Inflammatory macrophage treated with lipopolysaccharide for 4 hours (primary cell): ENCODE measurements around the gene MED8.
A peak's percentile ranks its signal among the peaks of the same experiment; 100 is the strongest.

Experiments used
- DNase-seq: peaks from one replicate; pipeline ENCODE4 v3.0.0-alpha.2; 2020

Gene MED8

DNA sequence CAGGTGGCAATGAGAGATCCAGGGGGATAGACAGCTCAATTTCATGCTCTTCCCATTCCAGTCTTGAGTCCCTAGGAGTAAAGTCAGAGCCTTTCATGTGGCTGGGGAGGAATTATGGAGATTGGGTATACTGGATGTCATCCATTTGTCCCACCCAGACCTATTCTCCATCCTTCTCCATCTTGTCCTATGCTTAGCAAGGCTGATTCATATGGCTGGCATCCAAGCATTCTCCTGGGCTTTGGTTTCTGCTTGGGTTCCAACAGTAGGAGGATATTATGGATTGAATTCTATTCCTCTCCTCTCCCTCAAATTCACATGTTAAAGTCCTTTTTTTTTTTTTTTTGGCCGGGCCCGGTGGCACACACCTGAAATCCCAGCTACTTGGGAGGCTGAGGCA, 34.7 kb downstream of the MED8 start:
- no peak for DNase-seq

- no peak for DNase-seq
Observed at GRCh38 chr1:43354471-43354870, 35.1 kb downstream of the MED8 start.

DNA sequence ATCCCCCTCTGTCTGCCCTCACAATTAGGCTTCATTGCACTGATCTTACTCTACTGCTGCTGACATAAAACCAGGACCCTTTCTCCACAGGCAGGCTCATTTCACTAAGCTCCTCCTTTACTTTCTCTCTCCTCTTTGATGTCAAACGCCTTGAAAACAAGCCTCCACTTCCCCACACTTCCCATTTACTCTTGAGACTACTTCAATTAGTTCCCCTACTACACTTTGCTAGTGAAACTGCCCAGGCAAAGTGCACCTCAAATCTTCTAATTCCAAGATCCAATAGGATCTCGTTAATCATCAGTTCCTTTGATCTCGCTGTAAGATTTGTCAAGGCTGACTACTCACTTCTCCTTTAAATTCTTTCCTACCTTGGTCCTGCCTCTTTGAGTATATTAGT, 36.7 kb downstream of the MED8 start:
- DNase-seq, result peak; percentile 18

DNA sequence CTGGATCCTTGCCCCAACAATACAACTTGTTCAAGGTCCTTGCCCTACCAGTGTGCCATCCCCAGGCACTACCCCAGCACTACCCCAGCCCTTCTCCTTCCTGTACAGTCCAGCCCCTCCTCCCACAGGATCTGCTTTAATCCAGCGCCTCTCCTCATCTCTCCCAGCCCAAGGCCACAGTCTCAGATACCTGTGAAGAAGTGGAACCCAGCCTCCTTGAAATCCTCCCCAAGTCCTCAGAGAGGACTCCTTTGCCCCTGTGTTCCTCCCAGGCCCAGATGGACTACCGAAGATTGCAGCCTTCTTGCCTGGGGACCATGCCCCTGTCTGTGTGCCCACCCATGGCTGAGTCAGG, 37.3 kb downstream of the MED8 start:
- DNase-seq, result no peak

DNA sequence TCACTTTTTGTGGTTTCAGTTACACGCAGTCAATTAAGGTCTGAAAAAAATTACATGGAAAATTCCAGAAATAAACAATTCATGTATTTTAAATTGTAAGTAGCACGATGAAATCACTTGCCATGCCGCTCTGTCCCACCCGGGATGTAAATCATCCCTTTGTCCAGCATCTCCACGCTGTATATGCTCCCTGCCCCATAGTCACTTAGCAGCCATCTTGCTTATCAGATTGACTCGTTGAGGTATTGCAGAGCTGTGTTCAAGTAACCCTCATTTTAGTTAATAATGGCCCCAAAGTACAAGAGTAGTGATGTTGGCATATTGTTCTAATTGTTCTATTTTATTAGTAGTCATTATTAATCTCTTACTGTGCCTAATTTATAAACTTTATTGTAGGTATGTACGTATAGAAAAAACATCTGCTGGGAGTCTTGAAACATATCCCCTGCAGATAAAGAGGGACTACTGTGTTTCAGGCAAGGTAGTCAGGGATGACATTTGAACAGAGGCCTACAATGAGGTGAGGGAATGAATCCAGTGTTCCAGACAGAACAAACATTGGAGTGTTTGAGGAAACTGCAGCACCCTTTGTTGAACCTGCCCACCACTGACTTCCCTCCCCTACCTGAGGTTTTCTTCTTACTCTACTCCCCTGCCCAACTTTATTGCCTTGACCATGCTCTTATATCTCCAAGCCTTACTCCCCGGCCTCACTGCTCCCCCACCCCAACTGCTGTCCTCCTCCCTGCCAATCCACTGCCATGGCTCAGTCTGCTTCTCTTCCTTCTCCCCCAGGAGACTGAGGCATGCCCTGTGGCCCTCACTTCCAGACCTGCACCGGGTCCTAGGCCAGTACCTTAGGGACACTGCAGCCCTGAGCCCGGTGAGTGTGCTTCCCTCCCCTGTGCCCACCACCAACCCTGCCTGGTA, 37.9 kb downstream of the MED8 start:
- no peak for DNase-seq

GRCh38 chr1:43350976-43351375, 38.6 kb downstream of the MED8 start:
- DNase-seq, result no peak

GRCh38 chr1:43349594-43350306, 39.9 kb downstream of the MED8 start:
- no peak for DNase-seq

GRCh38 chr1:43348809-43349593, 40.6 kb downstream of the MED8 start:
- DNase-seq, result no peak

DNA sequence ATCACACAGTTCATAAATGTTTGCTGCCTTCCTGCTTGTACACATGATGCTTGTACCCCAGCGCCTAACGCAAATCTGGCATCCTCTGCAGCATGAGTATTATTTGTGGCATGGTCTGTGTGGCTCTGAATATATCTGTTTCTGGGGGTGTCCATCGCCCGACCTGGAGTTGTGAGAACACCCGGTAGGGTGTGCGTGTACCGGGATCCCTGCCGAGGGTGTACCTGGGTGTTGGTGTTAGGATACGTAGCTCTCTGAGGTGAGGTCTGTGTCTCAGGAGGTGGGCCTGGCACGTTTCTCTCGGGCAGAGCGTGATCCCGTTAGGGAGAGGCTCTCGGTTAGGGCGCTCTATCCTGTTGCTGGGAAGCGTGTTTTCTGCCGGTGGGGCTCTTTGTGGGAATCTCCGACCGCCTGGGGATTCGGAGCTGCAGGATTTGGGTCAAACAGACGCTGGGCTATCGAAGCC, 41.2 kb downstream of the MED8 start:
- DNase-seq, result no peak

DNA sequence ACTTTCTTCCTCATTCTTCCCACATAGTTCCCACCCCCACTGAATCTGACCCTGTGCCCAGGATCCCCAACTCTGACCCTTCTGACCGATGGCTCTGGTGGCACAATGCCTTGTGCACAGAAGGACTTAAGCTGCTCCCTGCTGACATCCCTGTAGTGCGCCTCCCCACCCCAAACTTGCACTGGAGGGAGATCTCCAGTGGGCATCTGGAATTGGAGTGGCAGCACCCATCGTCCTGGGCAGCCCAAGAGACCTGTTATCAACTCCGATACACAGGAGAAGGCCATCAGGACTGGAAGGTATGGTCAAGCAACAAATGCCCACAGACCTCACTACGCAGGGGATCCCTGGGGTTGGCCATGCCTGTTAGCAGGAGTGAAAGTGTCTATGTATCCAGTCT, 43.0 kb downstream of the MED8 start:
- no peak for DNase-seq

DNA sequence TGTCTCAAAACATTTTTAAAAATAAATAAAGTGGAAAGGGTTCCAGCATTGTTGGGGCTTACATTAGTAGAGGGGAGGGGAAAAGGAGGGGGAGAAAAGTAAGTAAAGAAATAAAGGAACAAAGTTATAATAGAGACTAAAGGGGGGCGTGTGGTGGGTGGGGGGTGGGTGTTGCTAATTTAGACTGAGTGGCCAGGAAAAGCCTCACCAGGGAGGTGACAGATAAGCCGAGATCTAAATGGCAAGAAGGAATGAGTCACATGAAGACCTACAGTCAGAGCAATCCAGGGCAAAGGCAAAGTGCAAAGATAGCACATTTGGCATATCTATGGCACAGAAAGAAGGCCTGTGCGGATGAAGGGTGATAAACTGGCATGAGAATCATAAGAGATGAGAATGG, 44.5 kb downstream of the MED8 start:
- no peak for DNase-seq

- no peak for DNase-seq
Observed at GRCh38 chr1:43344267-43344850, 45.2 kb downstream of the MED8 start.

- DNase-seq, result no peak
Observed at GRCh38 chr1:43340559-43340958, 49.0 kb downstream of the MED8 start.

GRCh38 chr1:43339584-43340232, 49.9 kb downstream of the MED8 start:
- DNase-seq, result no peak

DNA sequence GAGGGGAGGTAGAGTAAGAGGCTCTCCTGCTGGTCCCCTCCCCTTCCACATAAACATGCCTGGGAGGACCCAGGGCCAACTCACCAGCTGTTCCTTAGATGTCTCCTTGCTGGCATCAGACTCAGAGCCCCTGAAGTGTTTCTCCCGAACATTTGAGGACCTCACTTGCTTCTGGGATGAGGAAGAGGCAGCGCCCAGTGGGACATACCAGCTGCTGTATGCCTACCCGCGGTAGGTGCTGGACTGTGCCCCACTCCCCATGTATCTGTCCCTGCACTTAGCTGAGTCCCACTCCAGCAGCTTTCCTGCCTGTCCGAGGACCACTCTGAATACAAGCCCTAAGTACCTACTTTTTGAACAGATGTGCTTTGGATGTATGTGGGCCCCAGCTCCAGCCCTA, 51.6 kb downstream of the MED8 start:
- no peak for DNase-seq

- no peak for DNase-seq
Observed at GRCh38 chr1:43337588-43337987, 52.0 kb downstream of the MED8 start, which contains the start of gene MPL. TSS of gene MPL (plus strand) at chr1:43337818. CDS start at chr1:43337849, 31 bp downstream.

- DNase-seq, result no peak
Observed at GRCh38 chr1:43334453-43335205, 55.0 kb downstream of the MED8 start.
